GM23338 (cell line): ENCODE measurements around the gene EPAS1. TPM values are rescaled to one million over a fixed set of nuclear protein-coding genes. Genes with fewer than 3 reads are reported as not detected.

Experiments used
- ATAC-seq: fragments of 200-7000 bp; cut with Tn5 transposase; 3 replicates; pipeline ENCODE4 v1.9.1; 2020
- DNase-seq: peaks from one replicate; pipeline ENCODE4 v3.0.0-alpha.2; 2015; ENCODE audit warnings: low spot score
- H2AFZ ChIP-seq: fragments of 200-600 bp; sonication (generic); 2 replicates; pipeline ENCODE4 v1.8.0; 2016; ENCODE audit warnings: antibody characterized with exemption, mild to moderate bottlenecking, moderate library complexity
- H3F3A ChIP-seq: fragments of 200-600 bp; sonication (generic); replicated peaks from 2 replicates; pipeline ENCODE4 v1.8.0; 2017; ENCODE audit warnings: antibody characterized with exemption, mixed run types, low read depth
- H3K27ac ChIP-seq: fragments of 200-600 bp; sonication (generic); 2 replicates; pipeline ENCODE4 v1.6.1; 2016; ENCODE audit warnings: low read depth
- H3K27me3 ChIP-seq: fragments of 200-600 bp; sonication (generic); 2 replicates; pipeline ENCODE4 v1.8.0; 2016; ENCODE audit warnings: mild to moderate bottlenecking, mixed run types, moderate library complexity; ENCODE audit not compliant: insufficient read depth
- H3K36me3 ChIP-seq: fragments of 200-600 bp; sonication (generic); 2 replicates; pipeline ENCODE4 v1.8.0; 2016; ENCODE audit warnings: mild to moderate bottlenecking; ENCODE audit not compliant: insufficient read depth
- H3K4me1 ChIP-seq: fragments of 200-600 bp; sonication (generic); 2 replicates; pipeline ENCODE4 v1.8.0; 2016; ENCODE audit warnings: mild to moderate bottlenecking, moderate library complexity; ENCODE audit not compliant: insufficient read depth
- H3K4me2 ChIP-seq: fragments of 200-600 bp; sonication (generic); 2 replicates; pipeline ENCODE4 v1.7.1; 2017; ENCODE audit warnings: mixed run types
- H3K4me3 ChIP-seq: fragments of 200-600 bp; sonication (generic); 2 replicates; pipeline ENCODE4 v1.6.1; 2016; ENCODE audit warnings: mixed run types
- H3K79me2 ChIP-seq: fragments of 200-600 bp; sonication (generic); replicated peaks from 2 replicates; pipeline ENCODE4 v1.8.0; 2017; ENCODE audit warnings: mild to moderate bottlenecking; ENCODE audit not compliant: insufficient read depth
- H3K9me2 ChIP-seq: fragments of 200-600 bp; sonication (generic); 2 replicates; pipeline ENCODE4 v1.8.0; 2017; ENCODE audit not compliant: insufficient read depth
- H4K20me1 ChIP-seq: fragments of 200-600 bp; sonication (generic); replicated peaks from 2 replicates; pipeline ENCODE4 v1.8.0; 2017; ENCODE audit warnings: mild to moderate bottlenecking; ENCODE audit not compliant: insufficient read depth
- H3K27ac Mint-ChIP-seq: 2 replicates; pipeline ENCODE4 v1.8.0; 2020; ENCODE audit warnings: inconsistent platforms, mild to moderate bottlenecking, moderate library complexity, mixed read lengths
- H3K27me3 Mint-ChIP-seq: 3 replicates; pipeline ENCODE4 v1.8.0; 2022; ENCODE audit warnings: low read depth, mild to moderate bottlenecking, moderate library complexity, mixed read lengths, inconsistent platforms; ENCODE audit not compliant: insufficient read depth, poor library complexity
- H3K36me3 Mint-ChIP-seq: 3 replicates; pipeline ENCODE4 v1.8.0; 2021; ENCODE audit warnings: low read depth, mild to moderate bottlenecking, inconsistent platforms, moderate library complexity, mixed read lengths
- H3K4me1 Mint-ChIP-seq: 3 replicates; pipeline ENCODE4 v1.8.0; 2020; ENCODE audit warnings: mild to moderate bottlenecking, inconsistent platforms, mixed read lengths
- H3K4me3 Mint-ChIP-seq: 3 replicates; pipeline ENCODE4 v1.8.0; 2021; ENCODE audit warnings: moderate library complexity, mild to moderate bottlenecking, inconsistent platforms, mixed read lengths
- H3K9me3 Mint-ChIP-seq: 3 replicates; pipeline ENCODE4 v1.8.0; 2020; ENCODE audit warnings: moderate library complexity, mild to moderate bottlenecking, inconsistent platforms, mixed read lengths
- CREB1 ChIP-seq: fragments of 250-450 bp; sonication (Bioruptor Pico); IDR thresholded peaks from 2 replicates; pipeline ENCODE4 v1.5.0; 2020; ENCODE audit warnings: low read depth, mild to moderate bottlenecking, moderate library complexity
- EZH2 ChIP-seq: fragments of 200-600 bp; sonication (generic); IDR thresholded peaks from one replicate; pipeline ENCODE4 v1.8.0; 2017; ENCODE audit warnings: antibody characterized with exemption, mild to moderate bottlenecking, low read depth; ENCODE audit not compliant: unreplicated experiment
- EZH2phosphoT487 ChIP-seq: fragments of 200-600 bp; sonication (generic); IDR thresholded peaks from one replicate; pipeline ENCODE4 v1.8.1; 2018; ENCODE audit warnings: antibody characterized with exemption; ENCODE audit not compliant: unreplicated experiment
- JUNB ChIP-seq: IDR thresholded peaks from one replicate; pipeline ENCODE4 v1.6.1; 2016; ENCODE audit warnings: antibody characterized with exemption; ENCODE audit not compliant: unreplicated experiment
- POLR2AphosphoS5 ChIP-seq: IDR thresholded peaks from 2 replicates; pipeline ENCODE4 v1.6.1; 2016; ENCODE audit warnings: antibody characterized with exemption, low read depth
- ZNF331 ChIP-seq: fragments of 250-450 bp; sonication (Bioruptor Pico); IDR thresholded peaks from 2 replicates; pipeline ENCODE4 v1.5.0; 2020; ENCODE audit warnings: low read depth, mild to moderate bottlenecking, moderate library complexity
- polyA plus RNA-seq: library from polyadenylated mRNA; unstranded; fragments of >200 nt; fragmentation: Nextera tagmentation; extraction: Ambion mirVana; gene quantifications from 2 replicates; pipeline ENCODE4 v1.2.1, GENCODE V29; 2016
- total RNA-seq: library from RNA; depleted of rRNA; stranded (reverse); fragments of >200 nt; shearing (Covaris generic); gene quantifications from 2 replicates; pipeline ENCODE4 v1.2.3, GENCODE V29; 2014
- TF ChIP-seq, protein P1 (sequence below): fragments of 250-450 bp; sonication (Bioruptor Pico); IDR thresholded peaks from 2 replicates; pipeline ENCODE4 v1.5.0; 2020; ENCODE audit warnings: mild to moderate bottlenecking, moderate library complexity
- TF ChIP-seq, protein P2 (sequence below): IDR thresholded peaks from 2 replicates; pipeline ENCODE4 v1.6.1; 2016; ENCODE audit warnings: antibody characterized with exemption
- TF ChIP-seq, protein P3 (sequence below): IDR thresholded peaks from one replicate; pipeline ENCODE4 v1.6.1; 2018; ENCODE audit warnings: antibody characterized with exemption; ENCODE audit not compliant: unreplicated experiment

The EPAS1 gene
- total and polyA plus RNA-seq, 2 experiments from 2014 or later, result 0.68 to 5.4 TPM

DNA sequence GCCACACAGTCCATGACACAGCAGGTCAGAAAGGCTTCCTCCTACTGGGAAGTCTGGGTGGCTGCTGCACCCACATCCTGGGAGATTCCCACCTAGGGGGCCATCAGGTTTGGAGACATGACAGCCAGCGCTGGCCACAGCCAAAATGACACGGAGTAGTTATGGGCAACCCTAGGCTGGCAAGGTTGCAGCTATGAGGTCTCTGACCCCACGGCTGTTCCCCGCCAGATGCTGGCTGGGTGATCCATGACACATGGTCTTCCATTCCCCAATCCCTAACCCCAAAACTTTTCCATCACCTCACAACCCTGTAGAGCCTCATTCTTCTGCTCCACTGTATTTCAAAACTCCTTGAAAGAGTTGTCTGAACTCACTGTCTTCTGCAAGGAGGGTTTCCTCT lies 42.7 kb upstream of the EPAS1 start (continued):
- TF ChIP-seq, protein P1, sequence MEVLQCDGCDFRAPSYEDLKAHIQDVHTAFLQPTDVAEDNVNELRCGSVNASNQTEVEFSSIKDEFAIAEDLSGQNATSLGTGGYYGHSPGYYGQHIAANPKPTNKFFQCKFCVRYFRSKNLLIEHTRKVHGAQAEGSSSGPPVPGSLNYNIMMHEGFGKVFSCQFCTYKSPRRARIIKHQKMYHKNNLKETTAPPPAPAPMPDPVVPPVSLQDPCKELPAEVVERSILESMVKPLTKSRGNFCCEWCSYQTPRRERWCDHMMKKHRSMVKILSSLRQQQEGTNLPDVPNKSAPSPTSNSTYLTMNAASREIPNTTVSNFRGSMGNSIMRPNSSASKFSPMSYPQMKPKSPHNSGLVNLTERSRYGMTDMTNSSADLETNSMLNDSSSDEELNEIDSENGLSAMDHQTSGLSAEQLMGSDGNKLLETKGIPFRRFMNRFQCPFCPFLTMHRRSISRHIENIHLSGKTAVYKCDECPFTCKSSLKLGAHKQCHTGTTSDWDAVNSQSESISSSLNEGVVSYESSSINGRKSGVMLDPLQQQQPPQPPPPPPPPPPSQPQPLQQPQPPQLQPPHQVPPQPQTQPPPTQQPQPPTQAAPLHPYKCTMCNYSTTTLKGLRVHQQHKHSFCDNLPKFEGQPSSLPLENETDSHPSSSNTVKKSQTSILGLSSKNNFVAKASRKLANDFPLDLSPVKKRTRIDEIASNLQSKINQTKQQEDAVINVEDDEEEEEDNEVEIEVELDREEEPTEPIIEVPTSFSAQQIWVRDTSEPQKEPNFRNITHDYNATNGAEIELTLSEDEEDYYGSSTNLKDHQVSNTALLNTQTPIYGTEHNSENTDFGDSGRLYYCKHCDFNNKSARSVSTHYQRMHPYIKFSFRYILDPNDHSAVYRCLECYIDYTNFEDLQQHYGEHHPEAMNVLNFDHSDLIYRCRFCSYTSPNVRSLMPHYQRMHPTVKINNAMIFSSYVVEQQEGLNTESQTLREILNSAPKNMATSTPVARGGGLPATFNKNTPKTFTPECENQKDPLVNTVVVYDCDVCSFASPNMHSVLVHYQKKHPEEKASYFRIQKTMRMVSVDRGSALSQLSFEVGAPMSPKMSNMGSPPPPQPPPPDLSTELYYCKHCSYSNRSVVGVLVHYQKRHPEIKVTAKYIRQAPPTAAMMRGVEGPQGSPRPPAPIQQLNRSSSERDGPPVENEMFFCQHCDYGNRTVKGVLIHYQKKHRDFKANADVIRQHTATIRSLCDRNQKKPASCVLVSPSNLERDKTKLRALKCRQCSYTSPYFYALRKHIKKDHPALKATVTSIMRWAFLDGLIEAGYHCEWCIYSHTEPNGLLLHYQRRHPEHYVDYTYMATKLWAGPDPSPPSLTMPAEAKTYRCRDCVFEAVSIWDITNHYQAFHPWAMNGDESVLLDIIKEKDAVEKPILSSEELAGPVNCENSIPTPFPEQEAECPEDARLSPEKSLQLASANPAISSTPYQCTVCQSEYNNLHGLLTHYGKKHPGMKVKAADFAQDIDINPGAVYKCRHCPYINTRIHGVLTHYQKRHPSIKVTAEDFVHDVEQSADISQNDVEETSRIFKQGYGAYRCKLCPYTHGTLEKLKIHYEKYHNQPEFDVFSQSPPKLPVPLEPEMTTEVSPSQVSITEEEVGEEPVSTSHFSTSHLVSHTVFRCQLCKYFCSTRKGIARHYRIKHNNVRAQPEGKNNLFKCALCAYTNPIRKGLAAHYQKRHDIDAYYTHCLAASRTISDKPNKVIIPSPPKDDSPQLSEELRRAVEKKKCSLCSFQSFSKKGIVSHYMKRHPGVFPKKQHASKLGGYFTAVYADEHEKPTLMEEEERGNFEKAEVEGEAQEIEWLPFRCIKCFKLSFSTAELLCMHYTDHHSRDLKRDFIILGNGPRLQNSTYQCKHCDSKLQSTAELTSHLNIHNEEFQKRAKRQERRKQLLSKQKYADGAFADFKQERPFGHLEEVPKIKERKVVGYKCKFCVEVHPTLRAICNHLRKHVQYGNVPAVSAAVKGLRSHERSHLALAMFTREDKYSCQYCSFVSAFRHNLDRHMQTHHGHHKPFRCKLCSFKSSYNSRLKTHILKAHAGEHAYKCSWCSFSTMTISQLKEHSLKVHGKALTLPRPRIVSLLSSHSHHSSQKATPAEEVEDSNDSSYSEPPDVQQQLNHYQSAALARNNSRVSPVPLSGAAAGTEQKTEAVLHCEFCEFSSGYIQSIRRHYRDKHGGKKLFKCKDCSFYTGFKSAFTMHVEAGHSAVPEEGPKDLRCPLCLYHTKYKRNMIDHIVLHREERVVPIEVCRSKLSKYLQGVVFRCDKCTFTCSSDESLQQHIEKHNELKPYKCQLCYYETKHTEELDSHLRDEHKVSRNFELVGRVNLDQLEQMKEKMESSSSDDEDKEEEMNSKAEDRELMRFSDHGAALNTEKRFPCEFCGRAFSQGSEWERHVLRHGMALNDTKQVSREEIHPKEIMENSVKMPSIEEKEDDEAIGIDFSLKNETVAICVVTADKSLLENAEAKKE, result no peak
- TF ChIP-seq, protein P2, sequence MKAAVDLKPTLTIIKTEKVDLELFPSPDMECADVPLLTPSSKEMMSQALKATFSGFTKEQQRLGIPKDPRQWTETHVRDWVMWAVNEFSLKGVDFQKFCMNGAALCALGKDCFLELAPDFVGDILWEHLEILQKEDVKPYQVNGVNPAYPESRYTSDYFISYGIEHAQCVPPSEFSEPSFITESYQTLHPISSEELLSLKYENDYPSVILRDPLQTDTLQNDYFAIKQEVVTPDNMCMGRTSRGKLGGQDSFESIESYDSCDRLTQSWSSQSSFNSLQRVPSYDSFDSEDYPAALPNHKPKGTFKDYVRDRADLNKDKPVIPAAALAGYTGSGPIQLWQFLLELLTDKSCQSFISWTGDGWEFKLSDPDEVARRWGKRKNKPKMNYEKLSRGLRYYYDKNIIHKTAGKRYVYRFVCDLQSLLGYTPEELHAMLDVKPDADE, result no peak
- TF ChIP-seq EZH2, result no peak
- TF ChIP-seq JUNB, result no peak

DNA sequence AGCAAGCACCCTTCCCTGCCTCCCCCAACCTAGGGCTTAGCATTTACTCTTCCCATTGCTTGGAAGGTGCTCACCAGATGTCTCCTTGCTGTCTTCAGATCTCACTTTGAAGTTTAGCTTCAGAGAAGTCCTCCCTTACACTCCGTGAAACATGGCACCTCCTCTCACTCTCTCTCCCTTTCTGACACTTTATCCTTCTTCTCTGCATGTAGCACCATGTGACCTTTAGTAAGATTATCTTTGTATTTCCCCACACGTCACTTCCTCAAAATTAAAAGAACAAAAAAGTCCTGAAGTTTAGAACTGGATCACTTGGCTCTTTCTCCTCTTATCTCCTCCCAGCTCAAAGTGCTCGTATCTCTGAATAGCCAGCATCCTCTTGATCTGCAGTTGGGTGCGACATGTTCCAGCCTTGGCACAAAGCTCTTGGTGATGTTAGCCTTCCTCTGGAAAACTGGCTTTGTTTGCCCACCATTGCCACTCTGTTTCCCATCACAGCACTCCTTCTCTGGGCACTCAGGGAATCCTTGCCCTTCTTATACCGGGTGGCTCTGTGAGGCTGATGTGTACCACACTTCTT lies 40.6 kb upstream of the EPAS1 start:
- Histone ChIP-seq H3K4me2 (no peak overlapping the region), H3K4me3 (no peak overlapping the region), H3K79me2 (no peaks in the 10 kb centered on the region), H3F3A (no peaks in the 10 kb centered on the region), H3K27ac (no peak overlapping the region), H3K27me3 (no peaks in the 10 kb centered on the region), H3K4me1 (no peaks in the 10 kb centered on the region), H3K36me3 (no peaks in the 10 kb centered on the region), H2AFZ (no peak overlapping the region), H4K20me1 (no peaks in the 10 kb centered on the region), H3K9me2 (no peaks in the 10 kb centered on the region)
- Mint-ChIP-seq H3K36me3 (no peaks in the 10 kb centered on the region), H3K4me1 (no peaks in the 10 kb centered on the region), H3K4me3 (no peak overlapping the region), H3K9me3 (no peaks in the 10 kb centered on the region), H3K27me3 (peaks cover 4% of the 10 kb centered on the region), H3K27ac (no peak overlapping the region)
- no peak for DNase-seq
- ATAC-seq, result no peak
- TF ChIP-seq EZH2 (no peak), ZNF331 (CRISPR knock-in tag) (no peak), EZH2phosphoT487 (no peak), POLR2AphosphoS5 (no peak), CREB1 (no peak)
- TF ChIP-seq, protein P3, sequence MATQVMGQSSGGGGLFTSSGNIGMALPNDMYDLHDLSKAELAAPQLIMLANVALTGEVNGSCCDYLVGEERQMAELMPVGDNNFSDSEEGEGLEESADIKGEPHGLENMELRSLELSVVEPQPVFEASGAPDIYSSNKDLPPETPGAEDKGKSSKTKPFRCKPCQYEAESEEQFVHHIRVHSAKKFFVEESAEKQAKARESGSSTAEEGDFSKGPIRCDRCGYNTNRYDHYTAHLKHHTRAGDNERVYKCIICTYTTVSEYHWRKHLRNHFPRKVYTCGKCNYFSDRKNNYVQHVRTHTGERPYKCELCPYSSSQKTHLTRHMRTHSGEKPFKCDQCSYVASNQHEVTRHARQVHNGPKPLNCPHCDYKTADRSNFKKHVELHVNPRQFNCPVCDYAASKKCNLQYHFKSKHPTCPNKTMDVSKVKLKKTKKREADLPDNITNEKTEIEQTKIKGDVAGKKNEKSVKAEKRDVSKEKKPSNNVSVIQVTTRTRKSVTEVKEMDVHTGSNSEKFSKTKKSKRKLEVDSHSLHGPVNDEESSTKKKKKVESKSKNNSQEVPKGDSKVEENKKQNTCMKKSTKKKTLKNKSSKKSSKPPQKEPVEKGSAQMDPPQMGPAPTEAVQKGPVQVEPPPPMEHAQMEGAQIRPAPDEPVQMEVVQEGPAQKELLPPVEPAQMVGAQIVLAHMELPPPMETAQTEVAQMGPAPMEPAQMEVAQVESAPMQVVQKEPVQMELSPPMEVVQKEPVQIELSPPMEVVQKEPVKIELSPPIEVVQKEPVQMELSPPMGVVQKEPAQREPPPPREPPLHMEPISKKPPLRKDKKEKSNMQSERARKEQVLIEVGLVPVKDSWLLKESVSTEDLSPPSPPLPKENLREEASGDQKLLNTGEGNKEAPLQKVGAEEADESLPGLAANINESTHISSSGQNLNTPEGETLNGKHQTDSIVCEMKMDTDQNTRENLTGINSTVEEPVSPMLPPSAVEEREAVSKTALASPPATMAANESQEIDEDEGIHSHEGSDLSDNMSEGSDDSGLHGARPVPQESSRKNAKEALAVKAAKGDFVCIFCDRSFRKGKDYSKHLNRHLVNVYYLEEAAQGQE, result no peak
- TF ChIP-seq, protein P2, result no peak
